ENCODE results near the gene AJM1. TPM values are rescaled to one million over a fixed set of nuclear protein-coding genes. Genes with fewer than 3 reads are reported as not detected.

Gene AJM1
- total RNA-seq, 1 donor from 2014 or later = 3.3 TPM

GRCh38 chr9:136807281-136808074 lies 34.8 kb upstream of the AJM1 start, which contains the start of gene RABL6:
Gene RABL6, plus strand, starts transcription at chr9:136807948. Its CDS starts 249 bp downstream, at chr9:136808197.
- Histone ChIP-seq H3K9me3 (ENCODE audit: insufficient read depth, low read depth, low read length) (no peaks in the 10 kb centered on the region), H3K27ac (ENCODE audit: low read depth, low read length) (peak within 1 kb of the TSS; percentile 61), H3K4me2 (ENCODE audit: low read length) (peak within 1 kb of the TSS; percentile 94), H3K79me2 (ENCODE audit: insufficient read depth, low read length) (peaks cover 46% of the 10 kb centered on the region), H3K9ac (ENCODE audit: low read length) (peak within 1 kb of the TSS; percentile 90), H3K27me3 (ENCODE audit: insufficient read depth, low read length) (peaks cover under 1% of the 10 kb centered on the region), H3K4me3 (ENCODE audit: insufficient read depth, low read depth, low read length) (peak within 1 kb of the TSS; percentile 66), H3K36me3 (ENCODE audit: insufficient read depth, low read length) (peaks cover 6% of the 10 kb centered on the region), H3K4me1 (ENCODE audit: insufficient read depth, low read length) (peaks cover 19% of the 10 kb centered on the region), H2AFZ (ENCODE audit: low read depth, low read length) (peak within 1 kb of the TSS; percentile 95), H4K20me1 (ENCODE audit: insufficient read depth, low read length) (peaks cover 36% of the 10 kb centered on the region)
- DNase-seq (ENCODE audit: low read depth) (peak; percentile 32), FAIRE-seq (no peak)
- Mint-ChIP-seq H3K27me3 (ENCODE audit: low read depth, unreplicated experiment) (no peaks in the 10 kb centered on the region), H3K9me3 (ENCODE audit: unreplicated experiment) (no peaks in the 10 kb centered on the region), H3K36me3 (ENCODE audit: low read depth, unreplicated experiment) (peaks cover 8% of the 10 kb centered on the region), H3K4me3 (ENCODE audit: unreplicated experiment) (peak within 1 kb of the TSS; percentile 91), H3K27ac (ENCODE audit: unreplicated experiment) (peak within 1 kb of the TSS; percentile 91), H3K4me1 (ENCODE audit: low read depth, unreplicated experiment) (peaks cover 13% of the 10 kb centered on the region)
- TF ChIP-seq EZH2 (IDR thresholded peaks at IDR 0.05; ENCODE audit: insufficient read depth, low read length) = no peak
- TF ChIP-seq CTCF (IDR thresholded peaks at IDR 0.05; ENCODE audit: insufficient read depth, low read depth, low read length) = no peak

- Histone ChIP-seq H3K36me3 (ENCODE audit: insufficient read depth, low read length) (peaks cover 8% of the 10 kb centered on the region), H3K4me1 (ENCODE audit: insufficient read depth, low read length) (peaks cover 19% of the 10 kb centered on the region), H3K4me2 (ENCODE audit: low read length) (peak overlapping the region; percentile 94), H3K79me2 (ENCODE audit: insufficient read depth, low read length) (peaks cover 54% of the 10 kb centered on the region), H2AFZ (ENCODE audit: low read depth, low read length) (peak overlapping the region; percentile 66), H4K20me1 (ENCODE audit: insufficient read depth, low read length) (peaks cover 44% of the 10 kb centered on the region), H3K9me3 (ENCODE audit: insufficient read depth, low read depth, low read length) (no peaks in the 10 kb centered on the region), H3K4me3 (ENCODE audit: insufficient read depth, low read depth, low read length) (peak overlapping the region; percentile 66), H3K27ac (ENCODE audit: low read depth, low read length) (peak overlapping the region; percentile 61), H3K9ac (ENCODE audit: low read length) (peak overlapping the region; percentile 90), H3K27me3 (ENCODE audit: insufficient read depth, low read length) (no peaks in the 10 kb centered on the region)
- DNase-seq (ENCODE audit: low read depth) (no peak), FAIRE-seq (no peak)
- Mint-ChIP-seq H3K9me3 (ENCODE audit: unreplicated experiment) (no peaks in the 10 kb centered on the region), H3K27me3 (ENCODE audit: low read depth, unreplicated experiment) (no peaks in the 10 kb centered on the region), H3K4me1 (ENCODE audit: low read depth, unreplicated experiment) (peaks cover 13% of the 10 kb centered on the region), H3K4me3 (ENCODE audit: unreplicated experiment) (peak overlapping the region; percentile 91), H3K36me3 (ENCODE audit: low read depth, unreplicated experiment) (peaks cover 8% of the 10 kb centered on the region), H3K27ac (ENCODE audit: unreplicated experiment) (peak overlapping the region; percentile 91)
- TF ChIP-seq EZH2 (IDR thresholded peaks at IDR 0.05; ENCODE audit: insufficient read depth, low read length) (no peak), CTCF (IDR thresholded peaks at IDR 0.05; ENCODE audit: insufficient read depth, low read depth, low read length) (no peak)
Observed at GRCh38 chr9:136808075-136808805, 34.0 kb upstream of the AJM1 start.

Data from astrocyte (in vitro differentiated cells and primary cell).